Progenitor cell of endocrine pancreas (in vitro differentiated cells): ENCODE data around the gene FAM222A. TPM values are rescaled to one million over a fixed set of nuclear protein-coding genes. Genes with fewer than 3 reads are reported as not detected.

Source experiments
- DNase-seq: peaks from one replicate; pipeline ENCODE4 v3.0.0; 2021; ENCODE audit warnings: low spot score; ENCODE audit not compliant: unreplicated experiment
- H3K27ac Mint-ChIP-seq: 2 replicates; pipeline ENCODE4 v1.8.0; 2021; ENCODE audit warnings: mild to moderate bottlenecking, moderate library complexity, mixed read lengths
- H3K27me3 Mint-ChIP-seq: 2 replicates; pipeline ENCODE4 v1.8.0; 2021; ENCODE audit warnings: mixed read lengths
- H3K36me3 Mint-ChIP-seq: 2 replicates; pipeline ENCODE4 v1.8.0; 2022; ENCODE audit warnings: mixed read lengths; ENCODE audit not compliant: insufficient read depth
- H3K4me1 Mint-ChIP-seq: 2 replicates; pipeline ENCODE4 v1.8.0; 2021; ENCODE audit warnings: low read depth, mixed read lengths
- H3K4me3 Mint-ChIP-seq: 2 replicates; pipeline ENCODE4 v1.8.0; 2021; ENCODE audit warnings: low read depth, mild to moderate bottlenecking, moderate library complexity, mixed read lengths
- H3K9me3 Mint-ChIP-seq: 2 replicates; pipeline ENCODE4 v1.8.0; 2021; ENCODE audit warnings: low read depth, mixed read lengths
- total RNA-seq: library from RNA; stranded (reverse); gene quantifications from 2 replicates; pipeline ENCODE4 v1.2.1, GENCODE V29; 2021
- TF ChIP-seq, protein P1 (sequence below): fragments of 200-600 bp; sonication (generic); IDR thresholded peaks from one replicate; pipeline ENCODE4 v1.5.0; 2021; ENCODE audit warnings: antibody characterized with exemption, mild to moderate bottlenecking; ENCODE audit not compliant: unreplicated experiment

The FAM222A gene
- total RNA-seq, 1 donor from 2014 or later = 11.6 TPM

- Mint-ChIP-seq H3K27me3 (no peaks in the 10 kb centered on the region), H3K9me3 (no peaks in the 10 kb centered on the region), H3K36me3 (peaks cover 2% of the 10 kb centered on the region), H3K4me1 (peaks cover 8% of the 10 kb centered on the region), H3K27ac (no peak overlapping the region), H3K4me3 (no peak overlapping the region)
- no peak for DNase-seq
- TF ChIP-seq, protein P1, sequence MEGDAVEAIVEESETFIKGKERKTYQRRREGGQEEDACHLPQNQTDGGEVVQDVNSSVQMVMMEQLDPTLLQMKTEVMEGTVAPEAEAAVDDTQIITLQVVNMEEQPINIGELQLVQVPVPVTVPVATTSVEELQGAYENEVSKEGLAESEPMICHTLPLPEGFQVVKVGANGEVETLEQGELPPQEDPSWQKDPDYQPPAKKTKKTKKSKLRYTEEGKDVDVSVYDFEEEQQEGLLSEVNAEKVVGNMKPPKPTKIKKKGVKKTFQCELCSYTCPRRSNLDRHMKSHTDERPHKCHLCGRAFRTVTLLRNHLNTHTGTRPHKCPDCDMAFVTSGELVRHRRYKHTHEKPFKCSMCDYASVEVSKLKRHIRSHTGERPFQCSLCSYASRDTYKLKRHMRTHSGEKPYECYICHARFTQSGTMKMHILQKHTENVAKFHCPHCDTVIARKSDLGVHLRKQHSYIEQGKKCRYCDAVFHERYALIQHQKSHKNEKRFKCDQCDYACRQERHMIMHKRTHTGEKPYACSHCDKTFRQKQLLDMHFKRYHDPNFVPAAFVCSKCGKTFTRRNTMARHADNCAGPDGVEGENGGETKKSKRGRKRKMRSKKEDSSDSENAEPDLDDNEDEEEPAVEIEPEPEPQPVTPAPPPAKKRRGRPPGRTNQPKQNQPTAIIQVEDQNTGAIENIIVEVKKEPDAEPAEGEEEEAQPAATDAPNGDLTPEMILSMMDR = no peak
These were observed 70.3 kb downstream of the FAM222A start for GRCh38 chr12:109783965-109784244.

- no peaks in the 10 kb centered on the region for H3K9me3 Mint-ChIP-seq
These were observed 72.2 kb downstream of the FAM222A start for GRCh38 chr12:109785854-109786253.

DNA sequence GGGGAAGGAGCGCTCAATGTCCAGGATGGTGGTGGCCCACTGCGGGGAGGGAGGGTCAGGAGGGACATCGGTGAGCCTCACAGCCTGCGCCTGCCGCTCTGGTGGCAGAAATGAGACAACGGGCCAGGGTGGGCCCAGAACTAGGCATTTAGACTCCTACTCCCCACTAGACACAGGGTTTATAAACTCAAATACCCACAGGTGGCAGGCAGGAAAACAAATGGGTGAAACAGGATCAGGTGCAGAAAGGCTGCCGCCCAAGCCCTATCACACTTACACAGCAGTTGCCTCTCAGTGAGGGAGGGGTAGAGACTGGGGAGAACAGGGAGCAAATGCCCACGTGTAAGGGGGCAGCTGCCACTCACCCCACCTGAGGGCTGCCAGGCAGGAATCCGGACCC, 73.2 kb downstream of the FAM222A start:
- no peak overlapping the region for H3K4me3 Mint-ChIP-seq
- TF ChIP-seq, protein P1 = no peak
- no peaks in the 10 kb centered on the region for H3K27me3 Mint-ChIP-seq
- H3K4me1 Mint-ChIP-seq = peaks cover 8% of the 10 kb centered on the region
- no peak for DNase-seq
- peaks cover 2% of the 10 kb centered on the region for H3K36me3 Mint-ChIP-seq
- H3K9me3 Mint-ChIP-seq = no peaks in the 10 kb centered on the region
- H3K27ac Mint-ChIP-seq = no peak overlapping the region

More at GRCh38 chr12:109785854-109786253, 72.2 kb downstream of the FAM222A start:
- Mint-ChIP-seq H3K4me3 (no peak overlapping the region), H3K27me3 (no peaks in the 10 kb centered on the region), H3K36me3 (peaks cover 2% of the 10 kb centered on the region), H3K4me1 (peaks cover 8% of the 10 kb centered on the region), H3K27ac (no peak overlapping the region)
- TF ChIP-seq, protein P1 = no peak
- no peak for DNase-seq

DNA sequence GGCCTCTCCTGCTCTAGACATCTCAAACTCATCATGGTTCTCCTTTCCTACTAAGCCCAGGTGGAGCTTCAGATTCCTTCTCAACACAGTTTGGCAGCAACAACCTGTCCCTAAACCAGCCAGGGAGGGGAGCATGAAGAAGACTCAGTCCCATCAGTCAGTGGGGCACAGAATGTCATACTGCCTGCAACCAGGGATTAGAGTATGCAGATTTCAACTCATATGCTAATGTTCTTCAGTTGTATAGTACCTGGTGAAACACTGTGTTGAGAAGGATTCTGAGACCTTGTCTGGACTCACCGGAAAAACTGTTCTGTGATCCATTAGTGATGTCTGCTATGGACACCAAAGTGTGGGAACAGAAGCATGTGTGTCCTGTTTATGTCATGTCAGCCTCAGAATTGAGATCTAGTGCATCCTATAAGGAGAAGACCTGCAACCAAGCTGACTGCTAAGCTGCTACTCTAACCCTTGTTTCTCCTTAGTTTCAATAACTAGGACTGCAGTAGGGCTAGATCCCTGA, 76.0 kb downstream of the FAM222A start:
- peaks cover 2% of the 10 kb centered on the region for H3K36me3 Mint-ChIP-seq
- no peak overlapping the region for H3K27ac Mint-ChIP-seq

GRCh38 chr12:109792992-109793391, 79.4 kb downstream of the FAM222A start:
- no peaks in the 10 kb centered on the region for H3K4me1 Mint-ChIP-seq
- no peak for DNase-seq
- TF ChIP-seq, protein P1 = no peak
- H3K4me3 Mint-ChIP-seq = no peak overlapping the region
- no peaks in the 10 kb centered on the region for H3K36me3 Mint-ChIP-seq
- H3K9me3 Mint-ChIP-seq = no peaks in the 10 kb centered on the region
- no peaks in the 10 kb centered on the region for H3K27me3 Mint-ChIP-seq
- H3K27ac Mint-ChIP-seq = no peak overlapping the region

More for the DNA sequence above, 76.0 kb downstream of the FAM222A start:
- no peak overlapping the region for H3K4me3 Mint-ChIP-seq
- no peaks in the 10 kb centered on the region for H3K4me1 Mint-ChIP-seq
- TF ChIP-seq, protein P1 = no peak
- H3K27me3 Mint-ChIP-seq = no peaks in the 10 kb centered on the region
- H3K9me3 Mint-ChIP-seq = no peaks in the 10 kb centered on the region
- no peak for DNase-seq
